Kidney (tissue), 14 donors: ENCODE measurements around the gene MFRP. TPM values are rescaled to one million over a fixed set of nuclear protein-coding genes. Genes with fewer than 3 reads are reported as not detected.

Experiments
- DNase-seq, 5 donors: peaks; one replicate each; pipeline ENCODE4 v3.0.0-alpha.2; 2013 to 2020
- FAIRE-seq: peaks from 2 replicates; lab custom pipeline; 2012; peaks lifted over from hg19 to GRCh38; lab: Jason Lieb, UNC
- H3K27ac ChIP-seq, 2 donors: one replicate each; pipeline ENCODE4 v1.7.0; 2013; ENCODE audit warnings: low read depth in 2 of 2, low read length in 2 of 2, inconsistent platforms in 1 of 2
- H3K27me3 ChIP-seq: one replicate; pipeline ENCODE4 v1.7.1; 2013; ENCODE audit warnings: low read length, inconsistent platforms; ENCODE audit not compliant: control insufficient read depth, insufficient read depth
- H3K36me3 ChIP-seq, 3 donors: one replicate each; pipeline versions ENCODE4 v1.7.0 to v1.7.1; 2013; ENCODE audit warnings: low read length in 3 of 3, control low read depth in 1 of 3, inconsistent platforms in 1 of 3; ENCODE audit not compliant: insufficient read depth in 3 of 3, control insufficient read depth in 2 of 3
- H3K4me1 ChIP-seq, 3 donors: one replicate each; pipeline versions ENCODE4 v1.7.0 to v1.7.1; 2013; ENCODE audit warnings: low read length in 3 of 3, inconsistent platforms in 1 of 3, low read depth in 1 of 3; ENCODE audit not compliant: control insufficient read depth in 2 of 3, insufficient read depth in 2 of 3
- H3K4me3 ChIP-seq, 3 donors: one replicate each; pipeline versions ENCODE4 v1.7.0 to v1.8.1; 2013; ENCODE audit warnings: low read length in 3 of 3, control low read depth in 1 of 3, inconsistent platforms in 1 of 3
- H3K9ac ChIP-seq, 3 donors: one replicate each; pipeline versions ENCODE4 v1.7.0 to v1.7.1; 2013; ENCODE audit warnings: low read length in 3 of 3, control low read depth in 1 of 3, inconsistent platforms in 1 of 3
- H3K9me3 ChIP-seq, 3 donors: one replicate each; pipeline versions ENCODE4 v1.7.0 to v1.7.1; 2013; ENCODE audit warnings: low read length in 3 of 3, control low read depth in 1 of 3, inconsistent platforms in 1 of 3; ENCODE audit not compliant: control insufficient read depth in 2 of 3, insufficient read depth in 1 of 3
- intact Hi-C: fragments of 100-400 bp; cut with DNase I; formaldehyde crosslinking; loops from one replicate; pipeline ENCODE4 v1.11.1; 2022
- polyA plus RNA-seq: library from polyadenylated mRNA; stranded (reverse); fragments of 350-450 nt; fragmentation: Illumina TruSeq; extraction: RNeasy Lipid Tissue Mini Kit (QIAGEN cat#74804); gene quantifications from one replicate; pipeline ENCODE4 v1.2.3, GENCODE V29; 2014; ENCODE audit warnings: low read depth, low replicate concordance; ENCODE audit not compliant: insufficient read depth
- total RNA-seq: library from RNA; stranded (reverse); fragmentation: NEBNext Ultra II Directional; extraction: Animal tissue kit (Norgen Biotek cat#: 25700); gene quantifications from one replicate; pipeline ENCODE4 v1.2.1, GENCODE V29; 2021
- TF ChIP-seq, protein P1 (sequence below): IDR thresholded peaks from 3 replicates; pipeline ENCODE4 v1.5.1; 2012; ENCODE audit warnings: mild to moderate bottlenecking, moderate library complexity, borderline replicate concordance; ENCODE audit not compliant: insufficient read depth; ENCODE audit errors: extremely low read depth
- donor health status: control.
- donor health status: control.
- donor health status: control.
- donor health status: control.
- donor health status: control.
- donor health status: DM: yes; HTN: yes; CAD: no.
- donor health status: Normal renal cell carcinoma (clear cell type).

Gene MFRP
- total and polyA plus RNA-seq, 2 donors from 2014 or later: not detected

- TF ChIP-seq, protein P1, sequence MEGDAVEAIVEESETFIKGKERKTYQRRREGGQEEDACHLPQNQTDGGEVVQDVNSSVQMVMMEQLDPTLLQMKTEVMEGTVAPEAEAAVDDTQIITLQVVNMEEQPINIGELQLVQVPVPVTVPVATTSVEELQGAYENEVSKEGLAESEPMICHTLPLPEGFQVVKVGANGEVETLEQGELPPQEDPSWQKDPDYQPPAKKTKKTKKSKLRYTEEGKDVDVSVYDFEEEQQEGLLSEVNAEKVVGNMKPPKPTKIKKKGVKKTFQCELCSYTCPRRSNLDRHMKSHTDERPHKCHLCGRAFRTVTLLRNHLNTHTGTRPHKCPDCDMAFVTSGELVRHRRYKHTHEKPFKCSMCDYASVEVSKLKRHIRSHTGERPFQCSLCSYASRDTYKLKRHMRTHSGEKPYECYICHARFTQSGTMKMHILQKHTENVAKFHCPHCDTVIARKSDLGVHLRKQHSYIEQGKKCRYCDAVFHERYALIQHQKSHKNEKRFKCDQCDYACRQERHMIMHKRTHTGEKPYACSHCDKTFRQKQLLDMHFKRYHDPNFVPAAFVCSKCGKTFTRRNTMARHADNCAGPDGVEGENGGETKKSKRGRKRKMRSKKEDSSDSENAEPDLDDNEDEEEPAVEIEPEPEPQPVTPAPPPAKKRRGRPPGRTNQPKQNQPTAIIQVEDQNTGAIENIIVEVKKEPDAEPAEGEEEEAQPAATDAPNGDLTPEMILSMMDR: no peak
- no peaks in the 10 kb centered on the region for H3K27me3 ChIP-seq
- no peak overlapping the region for H3K27ac ChIP-seq
- FAIRE-seq: no peak
- no peak for DNase-seq
- intact Hi-C loops: no loop called here
- no peak overlapping the region for H3K9ac ChIP-seq
- H3K4me3 ChIP-seq: no peak overlapping the region
- H3K9me3 ChIP-seq: no peaks in the 10 kb centered on the region
- H3K4me1 ChIP-seq: no peaks in the 10 kb centered on the region
- no peaks in the 10 kb centered on the region for H3K36me3 ChIP-seq
Observed at GRCh38 chr11:119347242-119347641, 737 bp upstream of the MFRP start.

GRCh38 chr11:119345685-119346084, 820 bp downstream of the MFRP start:
- DNase-seq (peak in 1 of 5 donors; percentile 60), FAIRE-seq (no peak)
- Histone ChIP-seq H3K4me1 (peaks cover 0 to 6% (median 0%) of the 10 kb centered on the region in 3 donors), H3K9me3 (no peaks in the 10 kb centered on the region), H3K27ac (no peak overlapping the region), H3K9ac (no peak overlapping the region), H3K4me3 (no peak overlapping the region), H3K27me3 (no peaks in the 10 kb centered on the region), H3K36me3 (no peaks in the 10 kb centered on the region)
- intact Hi-C loops: no loop called here
- TF ChIP-seq, protein P1: no peak

- H3K9ac ChIP-seq: no peak overlapping the region
- DNase-seq (peak in 1 of 5 donors; percentile 66), FAIRE-seq (no peak)
- no peaks in the 10 kb centered on the region for H3K36me3 ChIP-seq
- intact Hi-C loops: no loop called here
- H3K4me3 ChIP-seq: no peak overlapping the region
- no peaks in the 10 kb centered on the region for H3K27me3 ChIP-seq
- no peak overlapping the region for H3K27ac ChIP-seq
- TF ChIP-seq, protein P1: no peak
- H3K4me1 ChIP-seq: peaks cover 0 to 8% (median 0%) of the 10 kb centered on the region in 3 donors
- no peaks in the 10 kb centered on the region for H3K9me3 ChIP-seq
Observed at GRCh38 chr11:119344291-119345010, 2.1 kb downstream of the MFRP start.
